Measurements from ENCODE around the gene GJA5.

GRCh38 chr1:147749792-147750191, 10.6 kb downstream of the GJA5 start:
- TF ChIP-seq CTCF (IDR thresholded peaks at IDR 0.05): no peak
- no peak for TF ChIP-seq EP300 (IDR thresholded peaks at IDR 0.05)
